ENCODE results near the gene CIB2. TPM values are rescaled to one million over a fixed set of nuclear protein-coding genes. Genes with fewer than 3 reads are reported as not detected.

CIB2 gene
- total RNA-seq, 1 experiment from 2014 or later: 43.2 TPM

- Histone ChIP-seq H3K14ac (ENCODE audit: insufficient read depth, low read length) (no peak overlapping the region), H3T11ph (ENCODE audit: low read length) (no peak overlapping the region), H4K20me1 (ENCODE audit: control insufficient read depth, insufficient read depth, insufficient read length) (no peaks in the 10 kb centered on the region), H3K23ac (ENCODE audit: insufficient read length, low read depth, low read length) (no peak overlapping the region), H3K79me1 (ENCODE audit: insufficient read depth, low read depth, low read length, poor library complexity, severe bottlenecking) (no peaks in the 10 kb centered on the region), H2BK15ac (ENCODE audit: low read depth, low read length) (no peak overlapping the region), H3K56ac (ENCODE audit: insufficient read length, low read depth, low read length) (no peak overlapping the region), H4K8ac (replicated peaks; ENCODE audit: insufficient read length, low read depth, low read length) (no peak overlapping the region), H2BK12ac (ENCODE audit: insufficient read length, low read depth, low read length) (no peak overlapping the region), H3K79me2 (ENCODE audit: insufficient read depth, low read length) (no peaks in the 10 kb centered on the region), H2BK120ac (ENCODE audit: low read depth, low read length, poor library complexity, severe bottlenecking) (no peak overlapping the region), H2AFZ (ENCODE audit: low read length) (no peak overlapping the region), H3K18ac (ENCODE audit: insufficient read length, low read depth, low read length) (no peak overlapping the region), H2BK20ac (ENCODE audit: low read depth, low read length, poor library complexity, severe bottlenecking) (no peak overlapping the region), H4K91ac (ENCODE audit: insufficient read length, low read depth, low read length) (no peak overlapping the region), H3K4me1 (ENCODE audit: insufficient read depth, low read length) (no peaks in the 10 kb centered on the region), H3K9ac (ENCODE audit: extremely low read depth, insufficient read length, low read length) (no peak overlapping the region), H4K5ac (ENCODE audit: insufficient read length, low read depth, low read length) (no peak overlapping the region), H3K4ac (ENCODE audit: low read depth, low read length) (no peak overlapping the region), H3K27me3 (ENCODE audit: insufficient read depth, low read length) (no peaks in the 10 kb centered on the region), H3K23me2 (ENCODE audit: insufficient read length, low read depth, low read length, poor library complexity, severe bottlenecking) (no peaks in the 10 kb centered on the region), H3K4me2 (ENCODE audit: insufficient read depth, insufficient read length, low read length) (no peak overlapping the region), H3K27ac (ENCODE audit: insufficient read length, low read depth, low read length) (no peak overlapping the region), H3K9me3 (ENCODE audit: control insufficient read depth, low read depth, low read length) (no peaks in the 10 kb centered on the region), H2AK5ac (ENCODE audit: insufficient read length, low read length) (no peak overlapping the region), H2BK5ac (ENCODE audit: insufficient read length, low read length) (no peak overlapping the region)
- Mint-ChIP-seq H3K36me3 (ENCODE audit: insufficient read depth in 1 of 3, low read depth in 3 of 3) (peaks cover 4 to 14% (median 7%) of the 10 kb centered on the region in 3 experiments; a peak in 5 of 7 replicates), H3K4me3 (no peak overlapping the region), H3K27me3 (ENCODE audit: low read depth) (peaks cover 3% of the 10 kb centered on the region), H3K27ac (no peak overlapping the region), H3K9me3 (no peaks in the 10 kb centered on the region), H3K4me1 (no peaks in the 10 kb centered on the region)
- no CpG with 5 or more reads among the region's 1 CpG for WGBS (ENCODE audit: extremely low coverage, insufficient read length, low lambda C conversion rate)
- DNase-seq: no peak
- TF ChIP-seq CTCF (conservative IDR thresholded peaks at IDR 0.05): no peak
Measured at GRCh38 chr15:78102211-78102610, 29.0 kb downstream of the CIB2 start.
